GM18909 (cell line): Measurements from ENCODE around the gene RNF169.

Experiments
- ATAC-seq: cut with Tn5 transposase; IDR thresholded peaks from one replicate; pipeline ENCODE4 v1.9.1; 2021; ENCODE audit warnings: mild to moderate bottlenecking; ENCODE audit not compliant: unreplicated experiment, poor library complexity

The RNF169 gene, protein sequence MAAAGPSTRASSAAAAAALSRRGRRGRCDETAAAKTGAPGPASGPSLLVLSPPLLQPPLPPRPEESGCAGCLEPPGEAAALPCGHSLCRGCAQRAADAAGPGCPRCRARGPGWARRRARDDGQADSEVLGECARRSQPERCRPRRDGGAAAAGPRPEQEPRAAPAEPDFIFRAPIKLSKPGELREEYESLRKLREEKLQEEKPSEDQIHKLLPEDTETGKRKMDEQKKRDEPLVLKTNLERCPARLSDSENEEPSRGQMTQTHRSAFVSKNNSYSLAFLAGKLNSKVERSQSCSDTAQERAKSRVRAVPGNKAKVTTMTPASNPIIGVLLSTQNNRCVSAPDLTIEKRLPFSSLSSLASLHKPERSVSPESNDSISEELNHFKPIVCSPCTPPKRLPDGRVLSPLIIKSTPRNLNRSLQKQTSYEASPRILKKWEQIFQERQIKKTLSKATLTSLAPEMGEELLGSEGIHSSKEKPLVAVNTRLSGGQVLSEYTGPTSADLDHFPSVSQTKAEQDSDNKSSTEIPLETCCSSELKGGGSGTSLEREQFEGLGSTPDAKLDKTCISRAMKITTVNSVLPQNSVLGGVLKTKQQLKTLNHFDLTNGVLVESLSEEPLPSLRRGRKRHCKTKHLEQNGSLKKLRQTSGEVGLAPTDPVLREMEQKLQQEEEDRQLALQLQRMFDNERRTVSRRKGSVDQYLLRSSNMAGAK

DNA sequence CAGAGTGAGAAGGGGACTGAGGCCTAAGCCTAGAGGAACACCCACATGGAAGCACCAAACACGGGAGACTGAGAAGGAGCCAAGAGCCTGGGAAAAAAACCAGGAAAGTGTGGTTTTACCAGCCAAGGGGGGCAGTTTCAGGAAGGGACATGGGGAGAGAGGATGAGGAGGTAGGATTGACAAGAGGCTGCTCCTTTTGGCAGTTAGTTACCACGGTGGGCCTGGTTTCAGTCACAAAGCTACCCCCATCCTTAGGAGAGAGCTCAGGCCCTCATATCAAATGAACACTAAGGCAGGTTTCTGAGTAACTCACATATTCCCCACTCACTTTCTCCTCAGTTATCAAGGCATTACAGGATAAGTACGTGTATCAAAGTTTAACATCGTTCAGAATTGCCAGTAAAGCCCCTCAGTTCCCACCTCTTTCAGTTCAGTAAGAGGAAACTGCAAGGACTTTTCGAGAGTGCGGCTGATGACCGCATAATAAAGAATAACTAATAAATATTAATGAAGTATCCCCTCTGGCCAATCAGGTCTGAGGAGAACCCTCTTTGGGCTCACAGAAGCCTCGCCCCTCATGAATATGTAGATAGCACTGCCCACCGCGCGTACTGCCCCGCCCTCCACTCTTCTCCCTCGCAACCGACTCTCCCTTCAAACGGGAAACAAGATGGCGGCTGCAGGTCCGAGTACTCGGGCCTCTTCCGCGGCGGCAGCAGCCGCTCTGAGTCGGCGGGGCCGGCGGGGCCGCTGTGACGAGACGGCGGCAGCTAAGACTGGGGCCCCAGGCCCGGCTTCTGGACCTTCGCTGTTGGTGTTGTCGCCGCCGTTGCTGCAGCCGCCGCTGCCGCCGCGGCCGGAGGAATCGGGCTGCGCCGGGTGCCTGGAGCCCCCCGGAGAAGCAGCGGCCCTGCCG lies at the start of gene RNF169:
TSS of gene RNF169 (plus strand) at position 639 of the 916 bp plus-strand sequence. CDS start at position 671, 32 bp downstream.
- ATAC-seq: peak; percentile 98

DNA sequence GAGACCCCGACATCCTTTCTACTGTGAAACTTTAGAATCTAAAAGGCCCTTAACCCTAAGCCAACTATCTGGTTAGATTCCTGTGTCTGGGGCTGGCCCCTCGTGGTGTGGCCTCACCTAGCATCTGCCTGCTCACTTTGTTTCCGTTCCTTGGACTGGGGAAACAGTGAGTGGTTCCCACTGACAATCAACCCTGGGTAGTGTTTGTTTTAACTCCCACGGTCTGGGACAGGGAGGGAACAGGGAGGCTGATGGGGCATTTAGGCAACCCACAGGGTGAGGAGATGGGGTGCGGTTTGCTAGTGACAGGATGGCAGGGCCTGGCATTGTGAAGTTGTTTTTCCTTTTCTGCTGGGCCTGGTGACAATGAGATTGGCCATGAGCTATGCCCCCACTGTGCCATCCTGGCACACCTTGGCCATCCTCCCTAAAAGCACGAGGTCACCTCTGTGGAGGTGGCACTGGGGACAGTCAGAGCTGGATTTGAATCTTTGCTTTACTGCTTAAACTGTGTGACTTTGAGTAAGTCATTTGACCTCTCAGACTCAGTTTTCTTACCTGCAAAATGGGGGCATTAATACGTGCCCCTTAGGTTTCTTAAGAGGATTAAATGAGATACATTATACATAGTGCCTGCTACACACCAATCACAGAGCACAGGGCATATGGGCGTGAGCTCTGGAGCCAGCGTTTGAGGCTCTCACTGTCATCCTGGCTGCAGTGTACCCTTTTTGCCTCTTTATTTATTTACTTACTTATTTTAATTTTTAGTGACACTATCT lies 48.8 kb upstream of the RNF169 start:
- no peak for ATAC-seq

DNA sequence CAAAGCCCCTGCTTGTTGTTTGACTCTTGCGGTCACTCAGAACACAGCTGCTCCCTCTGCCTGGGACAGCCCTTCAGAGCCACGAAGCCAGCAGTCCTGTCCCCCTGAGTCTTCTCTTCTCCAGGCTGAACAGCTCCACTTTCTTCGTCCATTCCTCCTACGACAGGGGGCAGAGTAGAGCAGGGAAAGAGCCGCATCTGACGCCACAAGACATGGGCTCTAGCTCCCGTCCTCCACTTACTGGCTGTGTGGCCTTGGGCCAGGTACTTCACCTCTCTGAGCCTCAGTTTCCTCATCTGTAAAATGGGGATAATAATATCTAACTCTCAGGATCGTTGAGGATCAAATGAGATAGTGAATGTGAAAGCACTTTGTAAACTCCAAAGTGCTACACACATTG lies 47.3 kb upstream of the RNF169 start:
- no peak for ATAC-seq

DNA sequence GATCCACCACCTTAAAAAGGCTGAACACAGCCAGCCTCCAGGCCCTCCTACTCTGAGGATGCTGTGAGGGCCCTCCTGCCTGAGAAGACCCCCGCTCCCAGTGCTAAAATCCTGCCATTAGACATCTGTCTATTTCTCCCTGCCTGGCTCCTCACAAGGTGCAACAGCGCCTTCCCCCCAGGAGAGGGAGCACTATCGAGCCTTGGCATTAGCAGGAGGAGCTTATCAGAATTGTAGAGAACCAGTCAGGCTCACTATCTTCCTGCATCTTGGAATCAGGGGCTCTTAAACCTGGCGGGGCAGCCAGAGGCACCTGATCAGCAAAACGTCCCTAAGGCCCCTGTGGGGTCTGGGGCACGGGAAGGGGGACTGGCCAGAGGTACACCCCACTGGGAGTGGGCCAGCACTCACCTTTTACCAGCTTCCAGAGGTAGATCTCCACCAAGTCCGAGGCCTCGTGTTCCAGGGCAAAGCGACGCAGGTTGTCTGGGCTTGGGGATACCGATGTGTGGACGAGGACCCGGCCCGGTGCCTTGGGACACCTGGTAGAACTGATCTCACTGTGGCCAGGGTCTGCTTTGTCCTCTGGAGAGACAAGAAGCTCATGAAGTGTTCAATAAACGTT lies 46.2 kb upstream of the RNF169 start:
- ATAC-seq: no peak

DNA sequence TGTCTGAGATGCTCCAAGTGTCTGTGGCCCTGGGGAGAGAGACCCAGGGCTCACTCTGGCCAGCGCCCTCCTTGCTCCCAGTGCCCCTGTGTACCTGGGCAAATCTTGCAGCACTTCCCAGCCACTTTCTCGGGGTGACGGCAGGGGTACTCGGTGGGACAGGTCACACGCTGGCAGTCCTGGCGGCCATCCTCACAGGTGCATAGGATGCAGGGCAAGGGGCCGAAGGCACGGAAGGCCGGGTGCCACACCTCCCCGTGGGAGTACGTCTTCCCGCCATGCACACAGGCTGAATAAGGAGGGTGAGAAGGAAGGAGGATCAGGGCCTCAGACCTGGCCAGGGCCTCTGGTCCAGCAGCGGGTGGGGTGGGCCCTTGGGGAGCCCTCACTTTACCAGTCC lies 45.4 kb upstream of the RNF169 start:
- no peak for ATAC-seq

DNA sequence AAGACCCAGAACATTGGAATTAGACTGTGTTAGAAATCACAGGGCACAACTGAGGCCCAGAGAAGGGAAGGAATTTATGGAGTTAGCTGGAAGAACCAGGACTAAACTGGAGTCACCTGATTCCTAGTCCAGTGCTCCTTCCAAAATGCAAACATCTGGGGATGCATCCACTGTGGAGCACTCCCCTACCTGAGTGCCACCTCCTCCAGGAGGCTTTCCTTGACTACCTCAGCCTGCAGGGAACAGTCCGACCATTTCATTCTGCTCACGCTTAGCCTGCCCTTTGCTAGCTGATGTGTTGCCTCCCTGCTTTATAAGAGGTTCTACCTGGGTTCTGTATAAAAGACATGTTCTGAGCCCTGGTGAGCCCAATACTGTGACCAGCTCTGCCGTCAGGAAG lies 41.5 kb upstream of the RNF169 start:
- ATAC-seq: no peak

DNA sequence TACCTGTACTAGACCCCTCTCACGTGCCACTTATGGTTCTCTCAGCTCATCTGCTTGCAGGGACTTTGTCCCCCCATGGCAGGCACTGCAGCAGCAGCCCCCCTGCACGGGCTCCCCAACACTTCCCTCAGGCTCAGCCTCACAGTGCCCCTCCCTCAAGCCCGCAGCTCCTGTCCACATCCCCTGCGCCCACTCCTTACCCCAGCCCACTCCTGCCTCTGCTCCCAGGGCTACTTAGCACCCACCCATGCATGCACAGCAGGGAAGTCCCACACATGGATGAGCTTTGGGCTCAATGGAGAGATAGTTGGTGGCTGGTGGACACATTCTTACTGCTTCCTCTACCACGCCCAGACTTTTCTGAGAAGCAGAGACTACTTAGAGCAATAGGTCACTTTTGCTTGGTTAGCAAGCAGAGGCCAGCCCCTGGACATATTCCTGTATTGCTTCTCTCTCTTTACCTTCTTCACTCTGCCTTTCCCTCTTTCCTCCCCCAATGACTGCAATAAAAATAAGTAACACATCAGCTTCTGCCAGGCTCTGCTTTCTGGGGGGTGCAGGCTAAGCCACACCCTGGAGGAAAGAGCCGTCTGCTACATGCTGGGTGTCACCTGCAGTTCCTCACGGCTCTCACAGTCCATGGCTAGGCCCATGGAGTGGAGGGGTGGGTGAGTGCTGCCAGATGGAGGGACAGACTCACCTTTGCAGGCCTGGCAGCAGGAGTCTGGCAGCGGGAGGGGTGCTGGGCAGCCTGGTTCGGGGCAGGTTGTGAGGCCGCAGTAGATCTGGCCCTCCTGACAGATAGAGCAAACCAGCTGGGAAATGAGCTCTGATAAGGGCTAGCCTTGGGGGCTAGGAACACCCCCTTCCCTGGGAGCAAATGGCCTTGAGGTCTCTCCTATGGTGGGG lies 40.8 kb upstream of the RNF169 start:
- ATAC-seq: no peak

DNA sequence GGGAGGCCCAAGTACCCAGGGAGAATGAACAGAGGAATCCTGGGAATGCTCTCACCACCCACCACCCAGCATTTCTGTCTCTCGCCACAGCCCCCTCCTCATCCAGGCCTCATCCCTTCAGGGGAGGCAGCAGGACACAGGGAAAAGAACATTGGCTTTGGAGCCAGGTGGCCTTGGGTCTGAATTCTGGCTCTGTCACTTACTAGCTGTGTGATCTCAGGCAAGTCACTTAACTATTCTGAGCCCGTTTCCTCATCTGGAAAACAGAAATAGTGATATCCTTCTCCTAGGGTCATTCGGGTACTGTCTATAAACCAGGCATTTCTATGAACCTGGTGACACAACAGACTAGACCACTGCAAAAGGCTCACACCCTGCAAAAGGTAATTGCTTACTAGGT lies 39.5 kb upstream of the RNF169 start:
- ATAC-seq: no peak

DNA sequence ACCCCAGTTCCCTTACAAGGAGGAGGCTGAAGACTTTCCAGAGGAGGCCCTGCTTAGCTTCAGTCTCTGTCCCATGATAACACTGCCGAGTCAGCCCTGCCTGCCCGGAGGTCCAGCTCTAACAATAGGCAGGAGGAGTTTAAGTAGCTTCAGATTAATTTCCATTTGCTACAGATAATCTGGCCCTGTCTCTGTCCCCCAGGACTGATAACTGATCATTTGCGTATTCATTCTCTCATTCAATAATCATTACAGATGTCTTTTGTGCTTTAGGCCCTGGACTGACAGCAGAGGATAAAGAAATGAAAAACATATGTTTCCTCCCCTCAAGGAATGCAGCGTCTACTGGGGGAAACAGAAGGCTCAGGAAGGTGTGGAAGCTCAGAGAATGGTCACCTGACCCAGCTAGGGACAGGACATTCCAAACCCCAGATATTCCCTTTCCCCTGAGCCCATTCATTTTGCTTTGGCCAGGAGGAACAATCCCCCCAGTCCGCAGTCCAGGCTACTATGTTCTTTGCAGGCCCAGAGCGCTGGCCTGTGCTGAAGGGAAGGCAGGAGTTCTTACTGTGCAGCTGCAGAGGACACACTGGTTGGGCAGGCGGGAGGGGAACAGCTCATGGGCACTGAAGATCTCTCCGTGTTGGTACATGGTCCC lies 38.2 kb upstream of the RNF169 start:
- no peak for ATAC-seq

DNA sequence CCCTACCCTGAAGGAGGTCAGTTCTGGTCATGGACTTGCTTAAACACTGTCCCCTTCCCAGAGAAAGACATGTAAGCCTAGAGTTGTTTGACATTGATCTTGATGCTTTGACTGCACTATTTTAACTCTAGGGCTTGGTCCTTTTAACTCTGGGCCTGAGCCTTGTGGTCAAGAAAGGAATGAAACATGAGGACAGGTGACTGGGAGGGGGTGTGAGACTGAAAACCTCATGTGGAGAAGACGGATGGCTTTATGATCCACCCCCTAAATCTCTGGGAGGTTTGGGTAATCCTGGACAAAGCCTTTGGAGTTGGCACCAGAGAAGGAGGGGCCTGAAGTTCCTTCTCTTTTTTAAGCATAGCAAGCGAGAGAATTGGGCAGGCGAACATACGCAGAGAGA lies 35.0 kb upstream of the RNF169 start:
- ATAC-seq: no peak

DNA sequence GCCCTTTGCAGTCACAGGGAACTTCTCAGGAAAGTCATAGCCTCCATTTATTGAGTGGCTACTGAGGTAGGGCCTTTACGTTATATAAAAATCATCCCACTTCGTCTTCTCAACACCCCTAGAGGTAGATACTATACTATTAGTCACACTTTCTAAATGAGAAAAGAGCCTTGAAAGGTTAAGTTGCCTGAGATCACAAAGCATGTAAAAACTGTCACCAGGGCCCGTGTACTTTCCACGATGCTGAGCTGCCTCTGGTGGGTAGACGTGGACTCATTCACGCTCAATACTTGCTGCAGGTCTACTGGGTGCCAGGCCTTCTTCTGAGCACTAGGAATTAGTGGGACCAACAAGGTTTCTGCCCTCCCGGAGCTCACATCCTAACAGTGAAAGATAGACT lies 33.7 kb upstream of the RNF169 start:
- ATAC-seq: no peak

DNA sequence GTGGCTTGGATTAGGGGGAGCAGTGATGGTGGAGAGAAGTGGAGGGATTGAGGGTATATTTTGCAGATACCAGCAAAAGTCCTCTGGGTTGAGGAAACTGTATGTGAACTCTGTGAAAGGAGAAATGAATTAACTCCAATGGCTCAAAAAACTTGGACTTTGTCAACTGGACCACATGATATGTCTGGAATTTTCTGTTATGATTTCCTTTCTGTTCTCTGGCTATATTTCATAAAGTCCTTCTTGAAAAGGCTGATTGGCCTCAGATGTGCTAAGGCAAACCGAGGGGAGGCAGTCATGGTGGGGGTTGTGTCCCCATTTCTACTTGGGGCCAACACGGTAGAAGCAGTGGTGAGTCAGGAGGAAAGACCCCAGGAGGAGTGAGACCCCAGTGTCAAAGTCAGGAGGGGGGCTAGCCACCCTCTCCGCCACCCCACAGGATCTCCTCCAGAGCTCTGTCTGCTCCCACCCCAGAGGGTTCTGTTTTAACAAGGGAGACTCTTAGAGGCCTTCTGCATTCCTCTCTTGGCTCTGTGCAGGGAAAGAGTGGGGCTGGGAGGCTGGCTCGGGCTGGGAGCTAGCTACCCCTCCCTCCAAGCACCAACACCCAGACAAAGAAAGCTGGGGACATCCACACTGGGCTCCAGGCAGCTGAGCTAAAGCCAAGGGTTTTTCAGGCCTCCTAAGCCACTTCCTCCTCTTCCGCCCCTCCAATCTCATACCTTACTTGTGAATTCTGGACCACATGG lies 31.3 kb upstream of the RNF169 start:
- ATAC-seq: no peak

DNA sequence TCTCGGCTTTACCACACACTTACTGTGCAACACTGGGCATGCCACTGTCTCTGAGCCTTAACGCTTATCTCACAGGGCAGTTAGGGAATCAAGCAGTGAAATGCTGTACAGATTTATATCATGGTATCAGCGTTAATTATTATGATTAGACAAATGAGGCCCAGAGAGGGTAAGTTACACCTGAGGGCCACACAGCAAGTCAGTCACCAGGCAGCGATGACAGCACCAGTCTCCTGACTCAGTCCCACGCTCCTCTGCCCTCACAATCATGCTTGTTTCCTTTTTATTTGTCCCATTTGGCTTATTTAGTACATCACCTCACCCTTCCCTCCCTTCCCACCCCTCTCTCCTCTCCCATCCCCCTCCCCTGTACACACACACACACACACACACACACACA lies 29.6 kb upstream of the RNF169 start:
- ATAC-seq: no peak

DNA sequence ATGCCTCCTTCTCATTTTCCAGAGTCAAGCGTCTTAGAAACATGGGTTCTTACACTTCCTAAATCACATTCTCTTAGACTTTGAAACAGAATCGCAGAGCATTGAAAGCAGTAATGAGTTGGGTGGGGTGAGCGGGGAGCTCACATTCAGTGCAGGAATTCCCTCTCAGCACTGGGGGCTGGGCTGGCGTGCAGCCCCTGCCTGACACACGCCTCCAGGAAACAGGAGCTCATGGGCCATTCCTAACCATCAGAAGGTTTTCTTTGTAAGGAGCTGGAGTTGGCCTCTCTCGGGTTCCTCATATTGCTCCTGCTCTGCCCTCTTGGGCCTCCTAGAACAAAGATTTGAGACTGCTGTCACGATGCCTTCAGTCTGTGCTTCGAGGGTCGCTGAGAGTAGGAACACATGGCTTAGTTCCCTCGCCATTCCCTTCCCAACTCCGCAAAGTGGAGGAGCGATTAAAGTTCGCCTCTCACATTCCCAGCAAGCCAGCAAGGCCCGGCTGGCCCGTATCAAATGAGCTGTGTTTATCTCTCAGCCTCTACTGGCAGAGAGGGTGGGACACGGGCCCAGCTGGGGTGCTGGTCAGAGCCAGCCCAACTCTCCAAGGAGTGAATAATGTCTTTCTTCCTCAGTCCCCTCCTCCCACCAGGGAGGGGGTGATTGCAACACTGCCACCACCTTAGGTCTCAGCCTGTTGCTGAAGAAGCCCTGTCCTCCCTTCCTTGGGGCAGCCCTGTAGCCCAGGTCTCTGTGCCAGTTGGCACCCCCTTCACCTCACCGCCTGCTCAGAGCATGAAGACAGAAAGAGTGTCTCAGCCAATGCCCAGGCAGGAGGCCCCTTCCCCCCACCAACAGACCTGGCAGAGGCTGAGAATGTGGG lies 27.8 kb upstream of the RNF169 start:
- no peak for ATAC-seq

DNA sequence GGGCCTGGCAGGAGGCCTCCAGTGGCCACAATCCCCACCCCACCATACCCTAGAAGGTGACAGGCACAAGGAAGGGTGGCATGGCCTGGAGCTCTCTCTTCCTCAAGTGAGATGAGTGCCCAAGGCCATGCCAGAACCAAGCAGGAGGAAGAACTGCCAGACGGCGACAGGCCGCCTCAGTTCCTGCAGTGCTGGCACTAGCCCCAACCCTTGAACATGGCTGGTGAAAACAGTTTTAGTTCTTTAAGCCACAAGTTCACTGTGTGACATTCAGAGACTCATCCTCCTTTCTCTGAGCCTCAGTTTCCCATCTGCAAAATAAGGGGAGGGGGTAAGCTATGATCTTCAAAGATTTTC lies 27.2 kb upstream of the RNF169 start:
- ATAC-seq: no peak

DNA sequence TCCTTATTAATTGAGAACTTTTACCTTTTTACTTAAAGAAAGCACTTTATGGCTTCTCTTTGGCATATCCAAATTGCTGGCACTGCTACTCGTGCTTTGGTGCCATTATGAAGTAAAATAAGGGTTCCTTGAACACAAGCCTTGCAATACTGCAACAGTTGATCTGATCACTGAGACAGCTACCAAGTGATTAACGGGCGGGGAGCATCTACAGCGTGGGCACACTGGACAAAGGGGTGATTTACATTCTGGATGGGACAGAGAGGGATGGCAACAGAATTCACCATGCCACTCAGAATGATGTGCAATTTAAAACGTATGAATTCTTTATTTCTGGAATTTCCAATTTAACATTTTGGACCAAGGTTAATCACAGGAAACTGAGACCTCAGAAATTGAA lies 25.1 kb upstream of the RNF169 start:
- ATAC-seq: no peak

DNA sequence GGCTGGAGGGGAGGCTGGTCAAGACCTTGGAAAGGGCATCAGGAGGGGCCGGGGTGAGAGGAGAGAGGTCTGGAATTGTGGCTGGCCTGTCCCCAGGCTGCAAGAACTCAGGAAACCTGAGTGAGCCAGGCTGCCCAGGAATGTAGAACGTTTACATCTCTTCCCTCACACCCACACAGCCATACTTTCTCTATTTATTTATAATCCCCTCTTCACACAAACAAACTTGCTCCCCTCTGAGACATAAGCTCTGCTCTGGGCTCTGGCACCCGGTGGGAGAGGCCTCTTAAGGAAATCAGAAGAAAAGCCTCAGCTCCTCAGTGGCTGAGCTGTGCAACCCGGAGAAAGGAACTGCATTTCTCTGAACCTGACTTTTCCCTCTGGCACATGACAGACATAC lies 22.9 kb upstream of the RNF169 start:
- no peak for ATAC-seq
